OCI-LY1 (cell line): Measurements from ENCODE around the gene MED13L.

ENCODE experiments used
- H2AFZ ChIP-seq: fragments of 200-600 bp; sonication (generic), shearing (Covaris generic); 2 replicates; pipeline ENCODE4 v1.6.0; 2014; ENCODE audit warnings: antibody characterized with exemption, mild to moderate bottlenecking, low read length
- H3F3A ChIP-seq: fragments of 200-600 bp; sonication (generic), shearing (Covaris generic); 2 replicates; pipeline ENCODE4 v1.6.0; 2014; ENCODE audit warnings: mild to moderate bottlenecking, antibody characterized with exemption, low read length, moderate library complexity; ENCODE audit not compliant: insufficient read depth
- H3K27ac ChIP-seq: fragments of 200-600 bp; sonication (generic); 2 replicates; pipeline ENCODE4 v1.5.1; 2014; ENCODE audit warnings: low read length, mixed run types, mild to moderate bottlenecking, low read depth; ENCODE audit not compliant: poor library complexity, severe bottlenecking
- H3K27me3 ChIP-seq: fragments of 200-600 bp; sonication (generic); 2 replicates; pipeline ENCODE4 v1.6.0; 2014; ENCODE audit warnings: antibody characterized with exemption, mild to moderate bottlenecking, low read length, moderate library complexity; ENCODE audit not compliant: insufficient read depth
- H3K36me3 ChIP-seq: fragments of 200-600 bp; sonication (generic); 2 replicates; pipeline ENCODE4 v1.6.1; 2014; ENCODE audit warnings: mild to moderate bottlenecking, antibody characterized with exemption, low read length, moderate library complexity, mixed read lengths; ENCODE audit not compliant: insufficient read depth
- H3K4me1 ChIP-seq: fragments of 200-600 bp; sonication (generic); 2 replicates; pipeline ENCODE4 v1.5.1; 2014; ENCODE audit warnings: mild to moderate bottlenecking, low read length, moderate library complexity; ENCODE audit not compliant: insufficient read depth, severe bottlenecking
- H3K4me2 ChIP-seq: fragments of 200-600 bp; sonication (generic), shearing (Covaris generic); 2 replicates; pipeline ENCODE4 v1.6.1; 2014; ENCODE audit warnings: low read length
- H3K4me3 ChIP-seq: fragments of 200-600 bp; sonication (generic); 2 replicates; pipeline ENCODE4 v1.5.1; 2014; ENCODE audit warnings: low read length, low read depth, mild to moderate bottlenecking, mixed read lengths; ENCODE audit not compliant: poor library complexity, severe bottlenecking
- H3K79me2 ChIP-seq: fragments of 200-600 bp; shearing (Covaris generic); 2 replicates; pipeline ENCODE4 v1.6.1; 2016; ENCODE audit warnings: mixed run types, low read length, mixed read lengths; ENCODE audit not compliant: insufficient read depth
- H3K9ac ChIP-seq: fragments of 200-600 bp; sonication (generic), shearing (Covaris generic); 2 replicates; pipeline ENCODE4 v1.6.1; 2014; ENCODE audit warnings: mild to moderate bottlenecking, low read length, mixed read lengths
- H3K9me2 ChIP-seq: fragments of 200-600 bp; sonication (generic), shearing (Covaris generic); 2 replicates; pipeline ENCODE4 v1.6.1; 2014; ENCODE audit warnings: low read depth, mild to moderate bottlenecking, low read length, mixed read lengths
- H3K9me3 ChIP-seq: fragments of 200-600 bp; shearing (Covaris generic); 2 replicates; pipeline ENCODE4 v1.6.1; 2014; ENCODE audit warnings: low read length, mixed read lengths
- H4K20me1 ChIP-seq: fragments of 200-600 bp; sonication (generic), shearing (Covaris generic); 2 replicates; pipeline ENCODE4 v1.6.0; 2016; ENCODE audit warnings: mild to moderate bottlenecking, low read length; ENCODE audit not compliant: insufficient read depth
- CTCF ChIP-seq: fragments of 200-600 bp; sonication (generic), shearing (Covaris generic); IDR thresholded peaks from 2 replicates; pipeline ENCODE4 v1.5.1; 2017; ENCODE audit warnings: mild to moderate bottlenecking, antibody characterized with exemption, low read length, moderate library complexity, mixed read lengths
- EZH2 ChIP-seq: fragments of 200-600 bp; sonication (generic), shearing (Covaris generic); IDR thresholded peaks from 2 replicates; pipeline ENCODE4 v1.8.0; 2017; ENCODE audit warnings: borderline replicate concordance, mixed run types, mild to moderate bottlenecking, antibody characterized with exemption, low read length, moderate library complexity, mixed read lengths

The MED13L gene

GRCh38 chr12:116262741-116263140 lies 14.8 kb downstream of the MED13L start:
- TF ChIP-seq CTCF (no peak), EZH2 (no peak)
- H3K9me2 ChIP-seq = no peaks in the 10 kb centered on the region
- H3K4me2 ChIP-seq = no peak overlapping the region
- H3K4me3 ChIP-seq = no peak overlapping the region
- no peaks in the 10 kb centered on the region for H3K27me3 ChIP-seq
- H3K79me2 ChIP-seq = peaks cover 41% of the 10 kb centered on the region
- H3K4me1 ChIP-seq = peaks cover 4% of the 10 kb centered on the region
- H4K20me1 ChIP-seq = peaks cover 19% of the 10 kb centered on the region
- H3F3A ChIP-seq = no peaks in the 10 kb centered on the region
- no peaks in the 10 kb centered on the region for H3K36me3 ChIP-seq
- no peak overlapping the region for H3K9ac ChIP-seq
- H3K9me3 ChIP-seq = no peaks in the 10 kb centered on the region
- no peak overlapping the region for H3K27ac ChIP-seq
- H2AFZ ChIP-seq = no peak overlapping the region

DNA sequence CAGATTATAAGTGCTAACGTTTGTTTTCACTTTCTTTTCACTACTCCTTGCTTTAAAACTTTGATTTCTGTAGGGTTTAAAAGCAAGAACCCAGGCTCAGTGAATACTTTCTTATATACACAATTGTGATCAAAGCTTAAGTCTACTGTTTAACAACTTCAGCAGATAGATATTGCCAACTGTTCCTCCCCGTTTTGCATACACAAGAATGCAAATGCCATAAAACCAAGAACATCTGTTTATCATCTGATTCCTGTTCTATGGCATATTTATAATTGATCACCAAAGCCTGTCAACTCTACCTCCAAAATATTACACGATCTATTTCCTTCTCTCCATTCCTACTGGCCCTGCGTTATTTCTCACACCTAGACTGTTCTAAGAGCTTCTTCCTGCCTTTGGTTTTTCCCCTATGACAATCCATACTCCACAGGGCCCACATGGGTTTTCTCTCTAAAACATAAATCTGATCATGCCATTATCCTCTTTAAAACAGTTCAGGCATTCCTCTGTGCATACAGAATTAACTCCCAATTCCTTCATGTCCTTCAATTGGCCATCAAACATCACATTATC lies 15.9 kb downstream of the MED13L start:
- H3K4me2 ChIP-seq = no peak overlapping the region

DNA sequence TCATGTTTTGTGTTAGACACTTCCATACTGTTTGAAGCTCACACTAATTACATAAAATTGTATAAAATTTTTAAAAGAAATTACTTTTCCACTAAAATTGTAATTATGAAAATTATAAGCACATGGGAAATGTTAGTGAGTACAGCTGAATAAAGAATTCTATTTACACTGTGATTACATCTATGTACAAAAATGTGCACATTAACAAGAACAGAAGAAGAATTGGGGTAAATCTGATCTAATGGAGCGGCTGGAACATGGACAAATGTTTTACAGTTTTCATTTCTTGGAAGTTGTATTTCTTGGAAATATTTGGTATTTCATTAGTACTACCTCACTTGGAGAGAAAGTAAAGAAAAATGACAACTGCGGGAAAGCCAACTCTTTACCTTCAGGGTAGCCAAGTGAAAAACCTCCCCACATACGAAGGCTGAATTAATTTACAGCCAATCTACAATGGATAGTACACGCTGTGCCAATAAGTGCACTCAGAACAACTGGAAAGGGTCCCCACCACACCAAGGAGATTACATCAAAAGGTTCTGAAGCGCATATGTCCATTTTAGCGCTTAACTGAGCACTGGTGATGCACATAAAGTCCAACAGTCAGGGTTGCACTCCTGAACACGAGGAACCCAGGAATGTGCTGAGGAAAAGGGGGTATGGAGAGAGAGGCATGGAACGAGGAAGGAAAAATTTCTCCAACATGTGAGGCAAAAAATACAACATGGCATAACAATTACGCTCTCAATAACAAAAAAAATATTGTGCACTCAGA lies 17.5 kb downstream of the MED13L start:
- no peaks in the 10 kb centered on the region for H3K9me3 ChIP-seq
- peaks cover 48% of the 10 kb centered on the region for H3K79me2 ChIP-seq
- H3K4me3 ChIP-seq = no peak overlapping the region
- no peak overlapping the region for H3K4me2 ChIP-seq
- no peak overlapping the region for H3K9ac ChIP-seq
- no peak overlapping the region for H2AFZ ChIP-seq
- H3K27ac ChIP-seq = no peak overlapping the region
- no peaks in the 10 kb centered on the region for H3K9me2 ChIP-seq
- peaks cover 7% of the 10 kb centered on the region for H4K20me1 ChIP-seq
- H3K4me1 ChIP-seq = peaks cover 6% of the 10 kb centered on the region
- no peaks in the 10 kb centered on the region for H3K27me3 ChIP-seq
- TF ChIP-seq EZH2 (no peak), CTCF (no peak)
- H3K36me3 ChIP-seq = no peaks in the 10 kb centered on the region
- H3F3A ChIP-seq = no peaks in the 10 kb centered on the region

More for the DNA sequence above, 15.9 kb downstream of the MED13L start:
- no peaks in the 10 kb centered on the region for H3K9me2 ChIP-seq
- no peaks in the 10 kb centered on the region for H3F3A ChIP-seq
- no peaks in the 10 kb centered on the region for H3K9me3 ChIP-seq
- H4K20me1 ChIP-seq = peaks cover 12% of the 10 kb centered on the region
- H3K4me1 ChIP-seq = peaks cover 6% of the 10 kb centered on the region
- H2AFZ ChIP-seq = no peak overlapping the region
- no peak overlapping the region for H3K27ac ChIP-seq
- H3K27me3 ChIP-seq = no peaks in the 10 kb centered on the region
- H3K79me2 ChIP-seq = peaks cover 34% of the 10 kb centered on the region
- no peak overlapping the region for H3K9ac ChIP-seq
- TF ChIP-seq CTCF = no peak
- no peak for TF ChIP-seq EZH2
- H3K4me3 ChIP-seq = no peak overlapping the region
- no peaks in the 10 kb centered on the region for H3K36me3 ChIP-seq
